HG03571 (cell line): ENCODE measurements around the gene MORN1.
"Not testable (repeated sequence)": the region's sequence is repeated elsewhere in the genome, so short reads cannot be mapped to it uniquely, and the experiment has no call there.

Source experiments
- ATAC-seq: cut with Tn5 transposase; IDR thresholded peaks from one replicate; pipeline ENCODE4 v1.9.1; 2021; ENCODE audit not compliant: unreplicated experiment

Gene MORN1

GRCh38 chr1:2391041-2391930 is at the start of gene MORN1, which contains the start of gene RER1:
Gene MORN1, minus strand, starts transcription at chr1:2391554. Its CDS starts 21 bp downstream, at chr1:2391533.
Gene RER1, plus strand, starts transcription at chr1:2391841. Its CDS starts 3,950 bp downstream, at chr1:2395791.
- peak; percentile 87 for ATAC-seq

- not testable (repeated sequence) for ATAC-seq
Observed at GRCh38 chr1:2440346-2440745, 49.0 kb upstream of the MORN1 start.

DNA sequence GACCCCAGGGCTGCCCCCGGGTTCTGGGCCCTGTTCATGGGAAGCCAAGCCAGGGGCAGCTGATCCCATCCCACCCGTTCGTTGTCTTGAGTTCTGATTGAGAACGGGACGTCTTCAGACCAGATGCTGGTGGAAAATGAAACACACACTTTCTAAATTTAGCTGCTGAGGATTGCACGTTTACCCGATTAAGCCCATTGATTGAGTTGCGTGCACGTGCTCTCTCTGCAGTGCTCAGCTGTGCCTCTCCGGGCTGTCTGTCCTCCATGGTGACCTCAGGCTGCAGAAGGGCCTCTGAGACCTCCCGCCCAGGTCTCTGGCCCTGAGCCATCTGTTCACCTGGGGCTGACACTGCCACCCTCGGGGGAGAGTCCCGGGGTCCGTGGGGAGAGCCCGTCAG is 48.0 kb upstream of the MORN1 start:
- ATAC-seq, result no peak

GRCh38 chr1:2438641-2439040 is 47.3 kb upstream of the MORN1 start:
- ATAC-seq, result no peak

- ATAC-seq, result no peak
Observed at GRCh38 chr1:2438038-2438437, 46.7 kb upstream of the MORN1 start.

- ATAC-seq, result no peak
Observed at GRCh38 chr1:2437617-2438016, 46.3 kb upstream of the MORN1 start.

DNA sequence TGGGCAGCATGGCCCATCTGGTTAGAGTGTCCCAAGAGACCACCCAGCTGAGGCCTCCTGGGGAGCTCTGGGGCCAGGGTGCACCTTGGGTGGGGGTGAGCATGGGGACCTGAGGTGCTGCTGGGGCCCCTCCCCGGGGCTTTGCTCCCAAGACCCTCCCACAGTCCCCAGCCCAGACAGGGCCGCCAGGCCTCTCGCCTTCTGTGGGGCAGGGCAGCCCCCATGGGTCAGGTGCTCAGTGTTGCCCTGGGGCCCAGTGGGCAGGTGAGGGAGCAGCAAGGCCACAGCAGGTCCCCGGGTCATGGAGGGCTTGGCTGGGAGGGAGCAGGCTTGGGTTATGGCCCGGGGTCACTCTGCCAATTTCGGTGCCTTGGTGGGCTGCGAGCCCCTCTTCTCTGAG is 45.5 kb upstream of the MORN1 start:
- no peak for ATAC-seq

DNA sequence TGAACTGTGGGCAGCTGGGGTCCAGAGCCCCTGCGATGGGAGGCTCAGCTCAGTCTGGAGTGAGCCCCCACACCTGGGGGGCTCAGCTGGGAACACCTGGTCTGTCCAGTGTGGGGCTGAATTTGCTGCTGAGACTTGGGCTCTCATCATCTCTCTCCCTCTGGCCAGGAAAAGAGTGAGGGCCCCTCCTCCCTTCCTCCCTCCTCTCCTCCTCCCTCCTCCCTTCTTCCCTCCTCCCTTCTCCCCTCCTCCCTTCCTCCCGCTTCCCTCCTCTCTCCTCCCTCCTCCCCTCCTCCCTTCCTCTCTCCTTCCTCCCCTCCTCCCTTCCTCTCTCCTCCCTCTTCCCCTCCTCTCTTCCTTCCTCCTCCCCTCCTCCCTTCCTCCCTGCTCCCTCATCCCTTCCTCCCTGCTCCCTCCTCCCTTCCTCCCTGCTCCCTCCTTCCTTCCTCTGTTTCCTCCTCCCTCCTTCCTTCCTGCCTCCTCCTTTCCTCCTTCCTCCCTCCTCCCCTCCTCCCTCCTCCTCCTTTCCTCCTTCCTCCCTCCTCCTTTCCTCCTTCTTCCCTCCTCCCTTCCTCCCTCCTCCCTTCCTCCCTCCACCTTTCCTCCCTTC is 44.5 kb upstream of the MORN1 start:
- ATAC-seq, result no peak

DNA sequence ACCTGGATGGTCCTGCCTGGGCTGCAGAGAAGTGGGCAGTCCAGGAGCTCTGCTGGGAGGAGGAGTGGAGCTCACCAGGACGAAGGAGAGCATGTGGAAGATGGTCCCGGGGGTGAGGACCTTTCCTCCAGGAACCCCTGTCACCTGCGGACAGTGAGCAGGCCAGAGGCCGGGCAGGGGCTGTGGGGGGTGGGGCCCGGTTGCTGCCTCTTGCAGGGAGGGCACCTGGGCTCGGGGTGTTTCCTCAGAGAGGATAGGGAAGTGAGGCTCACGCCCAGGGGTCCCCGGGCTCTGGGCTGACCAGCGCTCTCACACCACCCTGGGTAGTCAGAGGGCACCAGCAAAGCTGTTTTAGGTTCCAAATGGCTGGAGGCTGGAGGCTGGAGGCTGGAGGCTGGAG is 43.7 kb upstream of the MORN1 start:
- no peak for ATAC-seq

- ATAC-seq, result no peak
Observed at GRCh38 chr1:2433936-2434655, 42.7 kb upstream of the MORN1 start.

GRCh38 chr1:2433196-2433595 is 41.8 kb upstream of the MORN1 start:
- no peak for ATAC-seq

- no peak for ATAC-seq
Observed at GRCh38 chr1:2432441-2432844, 41.1 kb upstream of the MORN1 start.

GRCh38 chr1:2431518-2431917 is 40.2 kb upstream of the MORN1 start:
- no peak for ATAC-seq

- ATAC-seq, result no peak
Observed at GRCh38 chr1:2431103-2431502, 39.7 kb upstream of the MORN1 start.

- no peak for ATAC-seq
Observed at GRCh38 chr1:2430592-2430973, 39.2 kb upstream of the MORN1 start.

DNA sequence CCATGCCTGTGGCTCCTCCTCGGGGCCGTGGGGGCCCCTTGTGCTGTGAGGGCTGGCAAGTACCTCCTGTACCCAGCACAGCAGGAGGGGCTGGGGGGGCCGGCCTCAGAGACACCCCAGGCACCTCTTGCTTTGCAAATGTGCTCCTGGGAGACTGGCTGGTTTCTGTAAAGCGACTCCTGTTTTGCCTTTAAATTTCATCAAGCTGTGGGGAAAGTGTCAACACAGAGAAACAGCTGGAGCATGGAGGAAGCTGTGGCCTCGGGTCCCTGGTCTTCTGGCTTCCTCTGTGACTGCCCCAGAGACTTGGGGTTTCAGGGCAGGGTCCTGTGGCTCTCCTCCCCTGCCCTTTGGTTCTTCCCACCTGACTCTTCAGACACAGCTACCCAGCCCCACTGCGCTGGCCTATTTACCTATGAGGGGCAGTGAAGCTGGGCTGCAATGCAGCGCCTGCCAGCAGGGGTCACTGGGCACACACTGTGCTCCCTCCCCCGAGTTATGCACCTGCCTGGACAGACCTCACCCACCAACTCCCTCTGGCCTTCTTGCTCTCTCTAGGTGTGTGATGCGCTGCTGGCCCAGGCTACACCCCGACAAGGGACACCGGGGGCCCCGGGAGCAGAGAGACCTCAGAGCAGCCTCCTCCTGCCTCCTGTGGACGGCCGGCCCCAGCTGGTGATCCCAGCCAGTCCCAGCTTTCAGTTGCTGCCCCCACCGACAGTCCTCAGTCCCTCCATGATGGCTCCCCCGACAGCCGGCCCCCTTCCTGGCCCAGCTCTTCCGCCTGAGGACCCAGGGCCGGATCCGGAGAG is 38.6 kb upstream of the MORN1 start:
- no peak for ATAC-seq

- no peak for ATAC-seq
Observed at GRCh38 chr1:2428490-2428889, 37.1 kb upstream of the MORN1 start.

GRCh38 chr1:2427976-2428375 is 36.6 kb upstream of the MORN1 start:
- ATAC-seq, result no peak

DNA sequence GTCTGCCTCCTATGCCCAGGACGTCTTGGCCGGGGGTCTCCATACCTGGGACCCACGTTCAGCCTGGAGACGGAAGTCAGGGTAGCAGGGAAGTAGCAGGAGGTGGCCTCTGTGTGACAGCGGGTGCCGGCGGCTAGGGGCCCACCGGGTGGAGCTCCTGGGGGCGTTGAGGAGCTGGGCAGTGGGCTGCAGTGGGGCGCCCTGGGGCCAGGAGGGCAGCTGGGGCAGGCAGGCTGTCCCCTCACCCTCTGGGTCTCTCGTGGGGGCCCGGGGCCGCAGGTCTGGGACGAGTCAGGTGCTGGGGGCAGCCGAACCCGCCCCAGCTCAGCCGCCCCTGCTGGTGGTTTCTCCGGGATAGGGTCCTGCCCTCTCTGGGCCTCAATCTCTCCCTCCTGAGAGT is 35.7 kb upstream of the MORN1 start:
- no peak for ATAC-seq

DNA sequence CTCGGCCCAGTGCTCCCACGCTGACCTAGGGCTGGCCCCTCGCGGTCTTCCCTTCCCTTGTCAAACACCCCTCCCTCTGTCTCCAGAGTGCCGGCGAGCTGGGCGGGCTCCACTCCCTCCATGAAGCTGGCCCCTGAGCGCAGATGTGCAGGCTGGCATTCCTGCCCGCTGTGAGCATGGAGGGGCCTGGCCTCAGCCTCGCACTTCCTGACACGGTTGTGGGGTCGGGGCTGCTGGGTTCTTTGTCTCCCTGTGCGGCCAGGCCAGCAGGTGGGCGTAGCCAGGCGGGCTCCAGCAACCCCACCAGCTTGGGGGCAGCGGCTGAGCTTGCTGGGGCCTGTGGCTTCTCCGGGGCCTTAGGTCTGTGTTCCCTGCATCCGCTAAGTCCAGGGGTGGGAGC is 35.2 kb upstream of the MORN1 start:
- ATAC-seq, result no peak

DNA sequence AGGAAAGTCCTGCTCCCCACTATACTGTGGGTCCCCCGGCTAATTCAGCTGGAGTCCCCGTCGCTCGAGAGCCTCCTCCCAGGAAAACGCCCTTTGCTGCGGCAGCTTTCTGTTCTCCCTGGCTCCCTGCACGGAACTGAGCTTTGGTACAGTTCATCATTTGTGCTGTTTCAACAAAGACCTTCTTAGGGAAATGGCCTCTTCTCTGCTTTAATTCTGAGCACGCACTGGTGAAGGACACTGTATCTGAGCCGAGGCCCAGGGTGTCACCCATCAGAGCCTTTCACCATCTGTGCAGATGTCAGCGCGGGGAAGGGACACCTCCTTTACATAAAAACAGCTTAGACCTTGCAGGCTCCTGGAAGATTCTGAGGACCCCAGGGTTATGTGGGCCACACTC is 34.5 kb upstream of the MORN1 start:
- no peak for ATAC-seq
